Adrenal gland (tissue), 12 donors: ENCODE measurements around the gene STXBP5. TPM values are rescaled to one million over a fixed set of nuclear protein-coding genes. Genes with fewer than 3 reads are reported as not detected.

Experiments
- DNase-seq, 7 donors: peaks; one replicate each; pipeline ENCODE4 v3.0.0-alpha.2; 2019 to 2020
- H3K27ac ChIP-seq, 5 donors: fragments of 200-600 bp; sonication (generic) in 4 of 5; 1 replicate in 3 of 5; 2 replicates in 2 of 5; pipeline versions ENCODE4 v1.5.1 to v1.8.0; 2016 to 2020; ENCODE audit warnings: mild to moderate bottlenecking in 1 of 5
- H3K27me3 ChIP-seq: fragments of 200-600 bp; 2 replicates; pipeline ENCODE4 v1.8.0; 2021
- H3K36me3 ChIP-seq, 2 donors: fragments of 200-600 bp; replicated peaks in 1 of 2; 1 replicate in 1 of 2; 2 replicates in 1 of 2; pipeline versions ENCODE4 v1.5.1 to v1.8.0; 2018 to 2022
- H3K4me1 ChIP-seq, 2 donors: fragments of 200-600 bp; replicated peaks in 1 of 2; 1 replicate in 1 of 2; 2 replicates in 1 of 2; pipeline versions ENCODE4 v1.5.1 to v1.8.0; 2018 to 2021
- H3K4me3 ChIP-seq, 4 donors: fragments of 200-600 bp; sonication (generic) in 3 of 4; one replicate each; pipeline ENCODE4 v1.5.1; 2016 to 2018
- H3K9me3 ChIP-seq, 3 donors: fragments of 200-600 bp; sonication (generic) in 1 of 3; replicated peaks in 1 of 3; 1 replicate in 2 of 3; 2 replicates in 1 of 3; pipeline versions ENCODE4 v1.5.1 to v1.8.0; 2016 to 2021
- CTCF ChIP-seq, 6 experiments: fragments of 450-650 bp in 4 of 6; fragments of 200-600 bp in 2 of 6; sonication (generic) in 1 of 6; IDR thresholded peaks; 1 replicate in 5 of 6; 2 replicates in 1 of 6; pipeline versions ENCODE4 v1.5.1 to v1.8.0; 2016 to 2021; ENCODE audit warnings: antibody characterized with exemption in 6 of 6, mild to moderate bottlenecking in 2 of 6, moderate library complexity in 1 of 6
- POLR2A ChIP-seq, 2 donors: fragments of 450-650 bp; IDR thresholded peaks; one replicate each; pipeline ENCODE4 v1.6.1; 2017; ENCODE audit warnings: antibody characterized with exemption in 2 of 2, mild to moderate bottlenecking in 2 of 2, moderate library complexity in 1 of 2
- WGBS, 4 donors: extraction: QIAGEN DNeasy Blood & Tissue Kit in 2 of 4; methylation state at CpG; one replicate each; pipeline versions ENCODE4 v1.1.5 to v1.1.7; 2013 to 2017; 5-methylcytosine and 5-hydroxymethylcytosine counted together
- intact Hi-C, 2 donors: fragments of 100-400 bp; cut with DNase I; formaldehyde crosslinking; loops; one replicate each; pipeline versions ENCODE4 v1.14.1 to v1.15.0; 2022 to 2023
- polyA plus RNA-seq, 3 donors: library from polyadenylated mRNA; stranded (reverse); fragments of 200-250 nt in 2 of 3; fragments of 350-450 nt in 1 of 3; fragmentation: Illumina TruSeq in 1 of 3; extraction: RNeasy Lipid Tissue Mini Kit (QIAGEN cat#74804) in 1 of 3; gene quantifications; one replicate each; pipeline ENCODE4 v1.2.3, GENCODE V29; 2013 to 2014
- total RNA-seq, 9 donors: library from RNA; depleted of rRNA in 4 of 9; stranded (reverse); fragments of >200 nt in 4 of 9; fragments of 120-200 nt in 1 of 9; fragmentation: NEBNext Ultra II Directional in 1 of 9; extraction: Animal tissue kit (Norgen Biotek cat#: 25700) in 1 of 9; gene quantifications; one replicate each; pipeline versions ENCODE4 v1.1.0 to v1.2.4, GENCODE V29; 2013 to 2023
- donor health status: healthy with polysubstance abuse.
- donor health status: Bipolar disorder and iron deficiency.
- donor health status: DM: yes; HTN: yes; CAD: no.
- donor health status: DM: no; HTN: no; CAD: no.
- donor health status: DM: no; HTN: no; CAD: no.
- donor health status: DM: yes; HTN: yes; CAD: no.

Gene STXBP5
- total and polyA plus RNA-seq, 12 donors = 18.0 to 66.3 (median 30.1) TPM

- intact Hi-C loops = loop anchor here in 1 of 2 donors (10.0 kb wide), 1 partner anchor 55 kb away; no protein-coding TSS in a partner anchor
- DNase-seq = no peak
- Histone ChIP-seq H3K27me3 (no peaks in the 10 kb centered on the region), H3K9me3 (no peaks in the 10 kb centered on the region), H3K27ac (no peak overlapping the region), H3K36me3 (peaks cover 0 to 5% of the 10 kb centered on the region in 2 donors), H3K4me3 (no peak overlapping the region), H3K4me1 (no peaks in the 10 kb centered on the region)
- TF ChIP-seq POLR2A (IDR thresholded peaks at IDR 0.05) (no peak), CTCF (IDR thresholded peaks at IDR 0.05) (no peak)
- WGBS, 4 donors = 86 to 96% (median 92%) methylated on average over 2 of the region's 2 CpGs
These were observed 55.9 kb downstream of the STXBP5 start for GRCh38 chr6:147260091-147260490.

GRCh38 chr6:147262946-147263345, 58.7 kb downstream of the STXBP5 start:
- WGBS, 4 donors = 52 to 57% (median 56%) methylated on average over 1 of the region's 1 CpG
- H3K27me3 ChIP-seq = no peaks in the 10 kb centered on the region
- DNase-seq = no peak
- no peak overlapping the region for H3K4me3 ChIP-seq
- TF ChIP-seq CTCF (IDR thresholded peaks at IDR 0.05) = no peak
- TF ChIP-seq POLR2A (IDR thresholded peaks at IDR 0.05) = no peak
- no peaks in the 10 kb centered on the region for H3K4me1 ChIP-seq
- no peaks in the 10 kb centered on the region for H3K36me3 ChIP-seq
- intact Hi-C loops = loop anchor here in 1 of 2 donors (10.0 kb wide), 1 partner anchor 52 kb away; no protein-coding TSS in a partner anchor
- H3K9me3 ChIP-seq = no peaks in the 10 kb centered on the region
- H3K27ac ChIP-seq = no peak overlapping the region

- Histone ChIP-seq H3K4me1 (no peaks in the 10 kb centered on the region), H3K27me3 (no peaks in the 10 kb centered on the region), H3K9me3 (no peaks in the 10 kb centered on the region), H3K4me3 (no peak overlapping the region), H3K36me3 (no peaks in the 10 kb centered on the region), H3K27ac (no peak overlapping the region)
- intact Hi-C loops = loop anchor here in 1 of 2 donors (10.0 kb wide), 1 partner anchor 48 kb away; no protein-coding TSS in a partner anchor
- TF ChIP-seq POLR2A (IDR thresholded peaks at IDR 0.05) (no peak), CTCF (IDR thresholded peaks at IDR 0.05) (no peak)
- WGBS, 4 donors = 94 to 98% (median 97%) methylated on average over 3 of the region's 3 CpGs
- no peak for DNase-seq
These were observed 62.6 kb downstream of the STXBP5 start for GRCh38 chr6:147266821-147267220.

- Histone ChIP-seq H3K4me1 (no peaks in the 10 kb centered on the region), H3K27me3 (no peaks in the 10 kb centered on the region), H3K9me3 (no peaks in the 10 kb centered on the region), H3K4me3 (no peak overlapping the region), H3K36me3 (no peaks in the 10 kb centered on the region), H3K27ac (no peak overlapping the region)
- DNase-seq = no peak
- TF ChIP-seq POLR2A (IDR thresholded peaks at IDR 0.05) = no peak
- TF ChIP-seq CTCF (IDR thresholded peaks at IDR 0.05) = no peak
- intact Hi-C loops = loop anchor here in 1 of 2 donors (10.0 kb wide), 1 partner anchor 47 kb away; no protein-coding TSS in a partner anchor
- 93 to 99% (median 97%) methylated on average over 2 of the region's 2 CpGs for WGBS, 4 donors
These were observed 63.4 kb downstream of the STXBP5 start for GRCh38 chr6:147267658-147268057.
